Measurements from ENCODE around the gene PLA2G4D.
A peak's percentile ranks its signal among the peaks of the same experiment; 100 is the strongest.

Gene PLA2G4D

GRCh38 chr15:42084465-42085235 lies 9.7 kb downstream of the PLA2G4D start:
- DNase-seq (ENCODE audit: low read depth in 1 of 2, low spot score in 1 of 2): peak; percentile 75
- no peak for TF ChIP-seq JUND (IDR thresholded peaks at IDR 0.05; ENCODE audit: low read depth)
- in situ Hi-C loops (cut with HindIII; ENCODE audit: low pct_unique_long_range_greater_than_20kb, low sequenced_read_pairs): no loop called here

- no peak for TF ChIP-seq JUND (IDR thresholded peaks at IDR 0.05; ENCODE audit: low read depth)
- in situ Hi-C loops (cut with HindIII; ENCODE audit: low pct_unique_long_range_greater_than_20kb, low sequenced_read_pairs): no loop called here
- no peak for DNase-seq (ENCODE audit: low read depth in 1 of 2, low spot score in 1 of 2)
These were observed 10.4 kb downstream of the PLA2G4D start for GRCh38 chr15:42083916-42084315.

GRCh38 chr15:42083605-42083908 lies 10.8 kb downstream of the PLA2G4D start:
- no peak for DNase-seq (ENCODE audit: low read depth in 1 of 2, low spot score in 1 of 2)
- in situ Hi-C loops (cut with HindIII; ENCODE audit: low pct_unique_long_range_greater_than_20kb, low sequenced_read_pairs): no loop called here

GRCh38 chr15:42082823-42083604 lies 11.3 kb downstream of the PLA2G4D start:
- TF ChIP-seq JUND (IDR thresholded peaks at IDR 0.05; ENCODE audit: low read depth): no peak

More at GRCh38 chr15:42083605-42083908, 10.8 kb downstream of the PLA2G4D start:
- TF ChIP-seq JUND (IDR thresholded peaks at IDR 0.05; ENCODE audit: low read depth): no peak

GRCh38 chr15:42082141-42082540 lies 12.2 kb downstream of the PLA2G4D start:
- in situ Hi-C loops (cut with HindIII; ENCODE audit: low pct_unique_long_range_greater_than_20kb, low sequenced_read_pairs): no loop called here
- DNase-seq (ENCODE audit: low read depth in 1 of 2, low spot score in 1 of 2): no peak
- TF ChIP-seq JUND (IDR thresholded peaks at IDR 0.05; ENCODE audit: low read depth): no peak

More at GRCh38 chr15:42082823-42083604, 11.3 kb downstream of the PLA2G4D start:
- no peak for DNase-seq (ENCODE audit: low read depth in 1 of 2, low spot score in 1 of 2)
- in situ Hi-C loops (cut with HindIII; ENCODE audit: low pct_unique_long_range_greater_than_20kb, low sequenced_read_pairs): no loop called here

GRCh38 chr15:42080919-42081830 lies 13.2 kb downstream of the PLA2G4D start:
- TF ChIP-seq JUND (IDR thresholded peaks at IDR 0.05; ENCODE audit: low read depth): no peak
- in situ Hi-C loops (cut with HindIII; ENCODE audit: low pct_unique_long_range_greater_than_20kb, low sequenced_read_pairs): no loop called here
- no peak for DNase-seq (ENCODE audit: low read depth in 1 of 2, low spot score in 1 of 2)

GRCh38 chr15:42080186-42080918 lies 14.0 kb downstream of the PLA2G4D start:
- TF ChIP-seq JUND (IDR thresholded peaks at IDR 0.05; ENCODE audit: low read depth): no peak
- no peak for DNase-seq (ENCODE audit: low read depth in 1 of 2, low spot score in 1 of 2)
- in situ Hi-C loops (cut with HindIII; ENCODE audit: low pct_unique_long_range_greater_than_20kb, low sequenced_read_pairs): no loop called here

GRCh38 chr15:42079401-42079908 lies 14.9 kb downstream of the PLA2G4D start:
- DNase-seq (ENCODE audit: low read depth in 1 of 2, low spot score in 1 of 2): no peak
- TF ChIP-seq JUND (IDR thresholded peaks at IDR 0.05; ENCODE audit: low read depth): no peak
- in situ Hi-C loops (cut with HindIII; ENCODE audit: low pct_unique_long_range_greater_than_20kb, low sequenced_read_pairs): no loop called here

- TF ChIP-seq JUND (IDR thresholded peaks at IDR 0.05; ENCODE audit: low read depth): no peak
- in situ Hi-C loops (cut with HindIII; ENCODE audit: low pct_unique_long_range_greater_than_20kb, low sequenced_read_pairs): no loop called here
- DNase-seq (ENCODE audit: low read depth in 1 of 2, low spot score in 1 of 2): no peak
These were observed 15.5 kb downstream of the PLA2G4D start for GRCh38 chr15:42078903-42079302.

GRCh38 chr15:42077689-42078088 lies 16.7 kb downstream of the PLA2G4D start:
- in situ Hi-C loops (cut with HindIII; ENCODE audit: low pct_unique_long_range_greater_than_20kb, low sequenced_read_pairs): no loop called here
- no peak for TF ChIP-seq JUND (IDR thresholded peaks at IDR 0.05; ENCODE audit: low read depth)
- no peak for DNase-seq (ENCODE audit: low read depth in 1 of 2, low spot score in 1 of 2)

- no peak for DNase-seq (ENCODE audit: low read depth in 1 of 2, low spot score in 1 of 2)
- TF ChIP-seq JUND (IDR thresholded peaks at IDR 0.05; ENCODE audit: low read depth): no peak
- in situ Hi-C loops (cut with HindIII; ENCODE audit: low pct_unique_long_range_greater_than_20kb, low sequenced_read_pairs): no loop called here
These were observed 20.9 kb downstream of the PLA2G4D start for GRCh38 chr15:42073418-42073817.
